ENCODE measurements around the gene TCAF1. TPM values are rescaled to one million over a fixed set of nuclear protein-coding genes. Genes with fewer than 3 reads are reported as not detected.
"Not testable (repeated sequence)": the region's sequence is repeated elsewhere in the genome, so short reads cannot be mapped to it uniquely, and the experiment has no call there.

TCAF1 gene
- total and polyA plus RNA-seq, 2 of the 4 experiments (the other 2 are of a cell fraction) = 39.3 to 91.8 TPM

GRCh38 chr7:143857994-143858393, 44.0 kb downstream of the TCAF1 start:
- H3K27ac ChIP-seq (ENCODE audit: insufficient read depth, low read length); H3K79me1 ChIP-seq (ENCODE audit: low read depth in 1 of 2, low read length in 2 of 2); H4K20me1 ChIP-seq (ENCODE audit: insufficient read depth, low read length); DNase-seq; POLR2A ChIA-PET (ENCODE audit: unreplicated experiment); H2BK5ac ChIP-seq (ENCODE audit: low read depth, low read length, poor library complexity, severe bottlenecking); H4K91ac ChIP-seq (ENCODE audit: insufficient read depth, low read depth, low read length); ATAC-seq (ENCODE audit: low read depth); BruUV-seq (replicated peaks); H2BK120ac ChIP-seq (ENCODE audit: low read depth, low read length); H3K4me1 ChIP-seq (ENCODE audit: control insufficient read depth, insufficient read depth, low read length); H3K9me3 ChIP-seq (ENCODE audit: control insufficient read depth, insufficient read depth, low read length); intact Hi-C loops (cut with micrococcal nuclease); H3K36me3 ChIP-seq (ENCODE audit: control insufficient read depth, insufficient read depth, low read length); dilution Hi-C loops (cut with HindIII; ENCODE audit: low sequenced_read_pairs, unreplicated experiment); H3K27me3 ChIP-seq (ENCODE audit: control insufficient read depth, insufficient read depth, low read length); H3K9ac ChIP-seq (ENCODE audit: low read depth, low read length); H3K4me3 ChIP-seq (ENCODE audit: insufficient read depth, low read depth, low read length); CTCF ChIA-PET; H2AK5ac ChIP-seq (ENCODE audit: low read depth, low read length); H3K23ac ChIP-seq (ENCODE audit: low read depth, low read length); H2BK15ac ChIP-seq (ENCODE audit: low read depth, low read length); H3K56ac ChIP-seq (ENCODE audit: extremely low read depth, insufficient read depth, low read length); H2AFZ ChIP-seq (replicated peaks; ENCODE audit: low read length, poor library complexity); H4K8ac ChIP-seq (ENCODE audit: low read depth in 2 of 2, low read length in 2 of 2); H4K5ac ChIP-seq (ENCODE audit: low read depth, low read length); H3K9me1 ChIP-seq (ENCODE audit: insufficient read depth, low read length); in situ Hi-C loops (cut with MboI; ENCODE audit: low sequenced_read_pairs); H2BK20ac ChIP-seq (ENCODE audit: low read depth, low read length); H3K4ac ChIP-seq (ENCODE audit: low read depth, low read length); H3K4me2 ChIP-seq (ENCODE audit: low read depth, low read length); H3K18ac ChIP-seq (ENCODE audit: low read depth, low read length); H2AK9ac ChIP-seq (replicated peaks; ENCODE audit: low read depth, low read length, poor library complexity); H3K14ac ChIP-seq (replicated peaks; ENCODE audit: low read depth, low read length): not testable (repeated sequence)
- WGBS, 2 experiments (ENCODE audit: extremely low coverage in 2 of 2, insufficient read length in 1 of 2) = no CpG with 5 or more reads among the region's 2 CpGs

GRCh38 chr7:143855443-143855842, 46.5 kb downstream of the TCAF1 start:
- H4K20me1 ChIP-seq (ENCODE audit: insufficient read depth, low read length); BruUV-seq (replicated peaks); H3K27me3 ChIP-seq (ENCODE audit: control insufficient read depth, insufficient read depth, low read length); ATAC-seq (ENCODE audit: low read depth); H3K79me1 ChIP-seq (ENCODE audit: low read depth in 1 of 2, low read length in 2 of 2); H4K91ac ChIP-seq (ENCODE audit: insufficient read depth, low read depth, low read length); dilution Hi-C loops (cut with HindIII; ENCODE audit: low sequenced_read_pairs, unreplicated experiment); CTCF ChIA-PET; H2BK20ac ChIP-seq (ENCODE audit: low read depth, low read length); H3K9ac ChIP-seq (ENCODE audit: low read depth, low read length); POLR2A ChIA-PET (ENCODE audit: unreplicated experiment); DNase-seq; H3K4me2 ChIP-seq (ENCODE audit: low read depth, low read length); H3K4me1 ChIP-seq (ENCODE audit: control insufficient read depth, insufficient read depth, low read length); H2BK120ac ChIP-seq (ENCODE audit: low read depth, low read length); H4K5ac ChIP-seq (ENCODE audit: low read depth, low read length); H3K14ac ChIP-seq (replicated peaks; ENCODE audit: low read depth, low read length); H3K18ac ChIP-seq (ENCODE audit: low read depth, low read length); H3K23ac ChIP-seq (ENCODE audit: low read depth, low read length); in situ Hi-C loops (cut with MboI; ENCODE audit: low sequenced_read_pairs); H3K9me3 ChIP-seq (ENCODE audit: control insufficient read depth, insufficient read depth, low read length); H2AK5ac ChIP-seq (ENCODE audit: low read depth, low read length); H3K56ac ChIP-seq (ENCODE audit: extremely low read depth, insufficient read depth, low read length); H2BK5ac ChIP-seq (ENCODE audit: low read depth, low read length, poor library complexity, severe bottlenecking); H2BK15ac ChIP-seq (ENCODE audit: low read depth, low read length); H2AFZ ChIP-seq (replicated peaks; ENCODE audit: low read length, poor library complexity); H3K9me1 ChIP-seq (ENCODE audit: insufficient read depth, low read length); H4K8ac ChIP-seq (ENCODE audit: low read depth in 2 of 2, low read length in 2 of 2); H2AK9ac ChIP-seq (replicated peaks; ENCODE audit: low read depth, low read length, poor library complexity); H3K27ac ChIP-seq (ENCODE audit: insufficient read depth, low read length); H3K4me3 ChIP-seq (ENCODE audit: insufficient read depth, low read depth, low read length); H3K4ac ChIP-seq (ENCODE audit: low read depth, low read length); intact Hi-C loops (cut with micrococcal nuclease); H3K36me3 ChIP-seq (ENCODE audit: control insufficient read depth, insufficient read depth, low read length): not testable (repeated sequence)
- WGBS, 2 experiments (ENCODE audit: extremely low coverage in 2 of 2, insufficient read length in 1 of 2) = no CpG with 5 or more reads among the region's 1 CpG
